Activated naive CD4-positive, alpha-beta T cell treated with anti-CD3 and anti-CD28 coated beads for 36 hours (primary cell): ENCODE results near the gene C6orf118. TPM values are rescaled to one million over a fixed set of nuclear protein-coding genes. Genes with fewer than 3 reads are reported as not detected.

Experiments
- CTCF ChIA-PET: fragments of 350-600 bp; sonication (Branson Sonifier 250); formaldehyde crosslinking; loops from one replicate; lab custom pipeline; 2021; ENCODE audit warnings: antibody characterized with exemption; lab: Charles Lee
- DNase-seq: peaks from one replicate; pipeline ENCODE4 v3.0.0-alpha.2; 2020
- H3K27ac Mint-ChIP-seq: one replicate; pipeline ENCODE4 v1.8.0; 2021; ENCODE audit warnings: mild to moderate bottlenecking, mixed read lengths
- H3K27me3 Mint-ChIP-seq: one replicate; pipeline ENCODE4 v1.8.0; 2021; ENCODE audit warnings: low read depth, mixed read lengths
- H3K36me3 Mint-ChIP-seq: one replicate; pipeline ENCODE4 v1.8.0; 2021; ENCODE audit warnings: low read depth, mixed read lengths
- H3K4me1 Mint-ChIP-seq: one replicate; pipeline ENCODE4 v1.8.0; 2021; ENCODE audit warnings: low read depth, mixed read lengths
- H3K4me3 Mint-ChIP-seq: one replicate; pipeline ENCODE4 v1.8.0; 2021; ENCODE audit warnings: mild to moderate bottlenecking, moderate library complexity, mixed read lengths
- H3K9me3 Mint-ChIP-seq: one replicate; pipeline ENCODE4 v1.8.0; 2021; ENCODE audit warnings: mixed read lengths
- intact Hi-C: fragments of 100-400 bp; cut with micrococcal nuclease; formaldehyde crosslinking; loops from one replicate; pipeline ENCODE4 v1.15.1; 2023
- total RNA-seq, 2 experiments: library from RNA; stranded (reverse); gene quantifications; one replicate each; pipeline ENCODE4 v1.2.3, GENCODE V29; 2021

The C6orf118 gene
- total RNA-seq, 2 experiments from 2014 or later, result not detected

- H3K27me3 Mint-ChIP-seq, result no peaks in the 10 kb centered on the region
- intact Hi-C loops, result no loop called here
- no peaks in the 10 kb centered on the region for H3K36me3 Mint-ChIP-seq
- H3K27ac Mint-ChIP-seq, result no peak overlapping the region
- peaks cover 10% of the 10 kb centered on the region for H3K9me3 Mint-ChIP-seq
- no peak overlapping the region for H3K4me3 Mint-ChIP-seq
- H3K4me1 Mint-ChIP-seq, result no peaks in the 10 kb centered on the region
- DNase-seq, result no peak
- CTCF ChIA-PET, result no interaction called here
These were observed 16.7 kb downstream of the C6orf118 start for GRCh38 chr6:165292657-165293056.

GRCh38 chr6:165274611-165275010 lies 34.8 kb downstream of the C6orf118 start:
- Mint-ChIP-seq H3K4me3 (no peak overlapping the region), H3K27me3 (no peaks in the 10 kb centered on the region), H3K9me3 (peaks cover 1% of the 10 kb centered on the region), H3K36me3 (no peaks in the 10 kb centered on the region), H3K27ac (no peak overlapping the region), H3K4me1 (no peaks in the 10 kb centered on the region)
- no peak for DNase-seq
- CTCF ChIA-PET, result no interaction called here
- intact Hi-C loops, result no loop called here

- Mint-ChIP-seq H3K4me1 (no peaks in the 10 kb centered on the region), H3K9me3 (peaks cover 1% of the 10 kb centered on the region), H3K36me3 (no peaks in the 10 kb centered on the region), H3K27ac (no peak overlapping the region), H3K27me3 (no peaks in the 10 kb centered on the region), H3K4me3 (no peak overlapping the region)
- CTCF ChIA-PET, result no interaction called here
- intact Hi-C loops, result no loop called here
- DNase-seq, result no peak
These were observed 36.8 kb downstream of the C6orf118 start for GRCh38 chr6:165272585-165272984.

GRCh38 chr6:165268987-165269386 lies 40.4 kb downstream of the C6orf118 start:
- no peaks in the 10 kb centered on the region for H3K4me1 Mint-ChIP-seq
- no peak overlapping the region for H3K27ac Mint-ChIP-seq
- intact Hi-C loops, result no loop called here
- H3K27me3 Mint-ChIP-seq, result no peaks in the 10 kb centered on the region
- CTCF ChIA-PET, result no interaction called here
- no peak for DNase-seq
- H3K9me3 Mint-ChIP-seq, result no peaks in the 10 kb centered on the region
- H3K36me3 Mint-ChIP-seq, result no peaks in the 10 kb centered on the region
- no peak overlapping the region for H3K4me3 Mint-ChIP-seq

DNA sequence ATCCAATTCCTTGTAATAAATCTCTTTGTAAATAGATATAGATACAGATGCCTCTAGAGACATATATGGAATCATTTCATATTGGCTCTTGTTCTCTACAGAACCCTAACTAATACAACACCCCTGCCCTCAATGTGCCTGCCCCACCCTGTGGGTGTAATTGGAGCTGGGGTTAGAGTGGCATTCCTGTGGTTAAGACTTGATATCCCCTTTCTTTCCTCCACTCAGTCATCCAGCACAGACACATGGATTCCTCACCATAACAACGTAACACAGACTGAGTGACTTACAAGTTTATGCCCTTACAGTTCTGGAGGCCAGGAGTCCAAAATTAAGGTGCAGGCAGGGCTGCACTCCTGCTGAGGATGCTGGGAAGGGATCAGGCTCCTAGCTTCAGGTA lies 42.8 kb downstream of the C6orf118 start:
- Mint-ChIP-seq H3K4me1 (no peaks in the 10 kb centered on the region), H3K9me3 (peaks cover 9% of the 10 kb centered on the region), H3K27me3 (no peaks in the 10 kb centered on the region), H3K36me3 (no peaks in the 10 kb centered on the region), H3K27ac (no peak overlapping the region), H3K4me3 (no peak overlapping the region)
- intact Hi-C loops, result no loop called here
- CTCF ChIA-PET, result no interaction called here
- DNase-seq, result no peak

DNA sequence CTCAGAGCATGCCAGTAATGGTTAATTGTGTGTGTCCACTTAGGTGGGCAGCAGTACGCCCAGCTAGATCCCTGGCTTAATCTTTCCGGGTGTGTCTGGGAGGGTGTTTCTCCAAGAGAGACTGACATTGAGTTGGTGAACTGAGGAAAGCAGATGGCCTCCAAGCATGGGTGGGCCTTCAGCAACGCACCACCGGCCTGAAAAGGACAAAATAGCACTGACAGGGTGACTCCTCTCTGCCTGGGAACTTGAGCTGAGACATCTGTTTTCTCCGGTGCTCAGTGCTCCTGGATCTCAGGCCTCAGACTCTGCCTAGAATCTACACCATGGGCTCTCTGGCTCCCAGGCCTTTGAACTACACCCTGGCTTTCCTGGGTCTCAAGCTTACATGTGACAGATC lies 43.2 kb downstream of the C6orf118 start:
- no peaks in the 10 kb centered on the region for H3K36me3 Mint-ChIP-seq
- no peak overlapping the region for H3K4me3 Mint-ChIP-seq
- H3K4me1 Mint-ChIP-seq, result no peaks in the 10 kb centered on the region
- H3K9me3 Mint-ChIP-seq, result peaks cover 9% of the 10 kb centered on the region
- intact Hi-C loops, result no loop called here
- H3K27me3 Mint-ChIP-seq, result no peaks in the 10 kb centered on the region
- no peak overlapping the region for H3K27ac Mint-ChIP-seq
- CTCF ChIA-PET, result no interaction called here
- no peak for DNase-seq

DNA sequence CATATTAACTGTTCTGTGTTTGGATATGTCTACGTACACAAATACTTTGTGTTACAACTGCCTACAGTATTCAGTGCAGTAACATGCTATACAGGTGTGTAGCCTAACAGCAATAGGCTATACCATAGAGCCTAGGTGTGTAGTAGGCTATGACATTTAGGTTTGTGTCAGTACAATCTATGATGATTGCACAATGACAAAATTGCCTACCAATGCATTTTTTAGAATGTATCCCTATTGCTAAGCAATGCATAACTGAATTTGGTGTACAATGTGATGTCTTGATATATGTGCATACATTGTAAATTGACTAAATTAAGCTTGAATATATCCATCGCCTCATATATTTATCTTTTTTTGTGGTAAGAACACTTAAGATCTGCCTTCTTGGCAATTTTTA lies 48.9 kb downstream of the C6orf118 start:
- intact Hi-C loops, result no loop called here
- Mint-ChIP-seq H3K9me3 (peaks cover 35% of the 10 kb centered on the region), H3K4me3 (no peak overlapping the region), H3K27me3 (no peaks in the 10 kb centered on the region), H3K27ac (no peak overlapping the region), H3K4me1 (no peaks in the 10 kb centered on the region), H3K36me3 (no peaks in the 10 kb centered on the region)
- CTCF ChIA-PET, result no interaction called here
- DNase-seq, result no peak

DNA sequence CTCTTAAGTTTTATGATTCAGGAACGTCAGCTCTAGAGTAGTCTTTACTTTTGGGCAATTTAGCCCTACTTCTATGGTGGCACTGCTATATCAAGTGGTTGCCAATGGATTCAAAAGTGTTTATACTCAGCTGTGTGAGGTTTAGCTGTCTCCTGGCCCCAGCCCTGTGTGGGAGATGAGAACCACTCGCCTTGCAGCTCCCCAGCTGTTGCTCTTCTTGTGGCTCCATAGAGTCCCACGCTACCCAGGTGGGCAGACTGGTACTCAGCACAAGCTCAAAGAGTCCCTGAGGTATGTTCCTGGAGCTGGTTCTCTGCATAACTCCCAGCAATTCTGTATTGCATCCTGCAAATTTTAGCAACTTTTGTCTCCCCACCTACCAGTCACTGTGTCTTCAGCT lies 59.6 kb downstream of the C6orf118 start:
- no peak for DNase-seq
- Mint-ChIP-seq H3K36me3 (no peaks in the 10 kb centered on the region), H3K9me3 (peaks cover 4% of the 10 kb centered on the region), H3K27ac (no peak overlapping the region), H3K4me3 (no peak overlapping the region), H3K4me1 (no peaks in the 10 kb centered on the region), H3K27me3 (no peaks in the 10 kb centered on the region)
- intact Hi-C loops, result no loop called here
- CTCF ChIA-PET, result no interaction called here

GRCh38 chr6:165245701-165246100 lies 63.7 kb downstream of the C6orf118 start:
- no peaks in the 10 kb centered on the region for H3K4me1 Mint-ChIP-seq
- intact Hi-C loops, result no loop called here

GRCh38 chr6:165245287-165245686 lies 64.1 kb downstream of the C6orf118 start:
- no peak for DNase-seq
- no peaks in the 10 kb centered on the region for H3K4me1 Mint-ChIP-seq
- no peak overlapping the region for H3K4me3 Mint-ChIP-seq
- CTCF ChIA-PET, result no interaction called here
- intact Hi-C loops, result no loop called here
- no peak overlapping the region for H3K27ac Mint-ChIP-seq
- peaks cover 4% of the 10 kb centered on the region for H3K9me3 Mint-ChIP-seq
- H3K27me3 Mint-ChIP-seq, result no peaks in the 10 kb centered on the region
- no peaks in the 10 kb centered on the region for H3K36me3 Mint-ChIP-seq

More at GRCh38 chr6:165245701-165246100, 63.7 kb downstream of the C6orf118 start:
- peaks cover 4% of the 10 kb centered on the region for H3K9me3 Mint-ChIP-seq
- H3K36me3 Mint-ChIP-seq, result no peaks in the 10 kb centered on the region
- no peak overlapping the region for H3K27ac Mint-ChIP-seq
- H3K27me3 Mint-ChIP-seq, result no peaks in the 10 kb centered on the region
- H3K4me3 Mint-ChIP-seq, result no peak overlapping the region
- no peak for DNase-seq
- CTCF ChIA-PET, result no interaction called here

DNA sequence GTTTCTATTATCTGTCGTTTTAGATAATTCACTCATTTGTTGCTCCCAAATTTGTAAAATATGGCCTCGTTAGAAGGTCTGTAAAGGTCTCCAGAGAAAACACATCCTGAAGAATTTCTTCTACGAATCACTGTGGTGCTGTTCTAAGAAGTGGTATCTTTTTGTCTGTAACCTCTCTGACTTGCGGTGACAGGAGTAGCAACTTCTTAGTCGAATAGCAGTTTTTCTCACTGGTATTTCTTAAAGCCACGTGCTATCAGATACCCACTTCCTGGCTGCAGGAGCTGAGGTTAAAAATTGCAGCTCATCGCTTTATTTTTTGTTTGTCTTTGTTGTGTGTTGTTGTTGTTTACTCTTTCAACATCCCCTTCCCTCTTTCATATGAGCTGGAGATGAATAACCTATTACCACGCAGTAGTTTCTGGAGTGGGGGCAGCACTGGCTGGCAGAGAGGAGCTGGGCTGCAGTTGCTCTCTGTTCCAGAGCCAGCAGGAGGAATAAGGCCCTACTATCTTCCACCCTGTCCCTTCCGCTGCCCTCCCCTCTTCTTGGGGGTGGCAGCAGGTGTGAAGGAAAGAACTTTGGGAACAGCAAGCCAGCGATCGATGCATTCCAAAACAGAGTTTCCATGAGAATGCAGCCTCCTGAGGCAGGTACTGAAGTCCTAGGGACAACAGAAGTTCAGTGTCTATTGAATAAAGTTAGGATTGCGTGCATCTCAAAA lies 64.7 kb downstream of the C6orf118 start:
- Mint-ChIP-seq H3K27ac (no peak overlapping the region), H3K4me1 (no peaks in the 10 kb centered on the region), H3K27me3 (no peaks in the 10 kb centered on the region), H3K4me3 (no peak overlapping the region), H3K36me3 (no peaks in the 10 kb centered on the region), H3K9me3 (peaks cover 4% of the 10 kb centered on the region)
- intact Hi-C loops, result no loop called here
- DNase-seq, result no peak
- CTCF ChIA-PET, result no interaction called here

- CTCF ChIA-PET, result no interaction called here
- Mint-ChIP-seq H3K27ac (no peak overlapping the region), H3K9me3 (peaks cover 4% of the 10 kb centered on the region), H3K27me3 (no peaks in the 10 kb centered on the region), H3K4me1 (no peaks in the 10 kb centered on the region), H3K4me3 (no peak overlapping the region), H3K36me3 (no peaks in the 10 kb centered on the region)
- intact Hi-C loops, result no loop called here
- DNase-seq, result no peak
These were observed 65.6 kb downstream of the C6orf118 start for GRCh38 chr6:165243801-165244200.

- intact Hi-C loops, result no loop called here
- Mint-ChIP-seq H3K27ac (no peak overlapping the region), H3K4me1 (no peaks in the 10 kb centered on the region), H3K36me3 (no peaks in the 10 kb centered on the region), H3K9me3 (peaks cover 22% of the 10 kb centered on the region), H3K27me3 (no peaks in the 10 kb centered on the region), H3K4me3 (no peak overlapping the region)
- CTCF ChIA-PET, result no interaction called here
- no peak for DNase-seq
These were observed 73.1 kb downstream of the C6orf118 start for GRCh38 chr6:165236326-165236725.
